ENCODE measurements around the gene TSACC. TPM values are rescaled to one million over a fixed set of nuclear protein-coding genes. Genes with fewer than 3 reads are reported as not detected.

The TSACC gene
- total and polyA plus RNA-seq, 2 of the 8 experiments (the other 6 are each of a cell fraction or from before 2014, with no cell fraction given), result 1.0 to 5.0 TPM

DNA sequence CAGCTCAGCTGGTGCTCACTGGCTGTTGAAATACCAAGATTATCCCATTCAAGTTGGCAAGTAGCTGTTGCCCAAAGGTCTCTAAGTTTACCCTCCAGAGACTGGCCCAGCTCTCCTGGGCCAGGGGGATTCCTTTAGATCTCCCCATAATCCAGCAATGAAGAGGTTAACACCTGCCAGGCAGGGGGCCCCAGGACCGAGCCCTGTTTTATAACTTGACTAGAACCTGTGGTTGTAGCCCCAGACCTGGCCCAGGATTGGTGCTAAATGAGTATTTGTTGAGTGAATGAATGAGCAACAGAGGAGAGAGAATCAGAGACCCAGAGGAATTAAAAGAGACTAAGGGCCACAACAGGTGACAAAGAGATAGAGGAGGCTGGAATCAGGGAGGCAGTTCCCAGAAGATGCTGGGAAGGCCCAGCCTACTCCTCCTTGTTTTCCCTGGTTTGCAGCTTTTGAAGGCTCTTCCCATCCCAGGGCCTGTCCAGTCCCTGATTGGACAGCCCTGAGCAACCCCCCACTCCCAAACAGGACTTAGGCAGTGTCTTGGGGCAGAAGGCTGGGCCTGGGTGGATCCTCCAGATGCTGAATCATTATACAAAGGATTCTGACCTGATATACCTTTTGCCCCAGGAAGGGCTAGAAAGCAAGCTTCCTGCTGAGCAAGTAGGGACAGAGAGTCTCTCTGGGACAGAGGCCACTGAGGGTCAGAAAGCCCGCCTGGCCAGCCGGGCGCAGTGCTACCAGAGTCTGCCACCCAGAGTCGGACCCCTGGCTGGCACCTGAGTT lies 28.2 kb downstream of the TSACC start:
- FAIRE-seq (no peak), DNase-seq (ENCODE audit: low read depth in 1 of 2, low spot score in 2 of 2) (no peak)
- no peak overlapping the region for H3K9ac ChIP-seq (replicated peaks in 1 of 4; ENCODE audit: extremely low read depth in 1 of 4, low read depth in 3 of 4, low read length in 3 of 4)
- H3K23ac ChIP-seq (ENCODE audit: insufficient read length), result no peak overlapping the region
- no peak overlapping the region for H4K5ac ChIP-seq (ENCODE audit: insufficient read length, low read depth, low read length)
- no peak overlapping the region for H2BK120ac ChIP-seq (replicated peaks; ENCODE audit: low read depth, low read length)
- ChIA-PET CTCF (ENCODE audit: partially characterized antibody) (interaction anchor here (0.5 to 2.3 kb wide), 8 partner anchors 8 to 79 kb away, joined by 3 to 16 read pairs (median 4); no protein-coding TSS in a partner anchor), POLR2A (ENCODE audit: partially characterized antibody) (interaction anchor here (1.2 kb wide), 1 partner anchor 10 kb away, joined by 3 read pairs; no protein-coding TSS in a partner anchor)
- no peaks in the 10 kb centered on the region for H4K20me1 ChIP-seq (replicated peaks in 1 of 2; ENCODE audit: control insufficient read depth in 1 of 2, insufficient read depth in 2 of 2, low read length in 2 of 2)
- H3K4me2 ChIP-seq (ENCODE audit: insufficient read depth in 1 of 2, low read depth in 2 of 2, low read length in 2 of 2), result no peak overlapping the region
- no peak overlapping the region for H3K4me3 ChIP-seq (ENCODE audit: extremely low read depth in 1 of 4, insufficient read depth in 2 of 4, low read depth in 3 of 4, low read length in 4 of 4)
- H3K4me1 ChIP-seq (replicated peaks in 1 of 4; ENCODE audit: control insufficient read depth in 3 of 4, insufficient read depth in 4 of 4, low read length in 3 of 4), result peaks cover 0 to 7% (median 4%) of the 10 kb centered on the region in 4 experiments; a peak in 5 of 7 replicates
- no peaks in the 10 kb centered on the region for H3K9me3 ChIP-seq (ENCODE audit: insufficient read depth in 2 of 2, low read depth in 1 of 2, low read length in 1 of 2)
- H3K79me1 ChIP-seq (ENCODE audit: low read depth, low read length), result no peaks in the 10 kb centered on the region
- no peak overlapping the region for H3K27ac ChIP-seq (ENCODE audit: low read depth, low read length)
- peaks cover 9% of the 10 kb centered on the region; the same call in 1 of the 2 replicates for H3K23me2 ChIP-seq (ENCODE audit: low read depth, low read length)
- H3K56ac ChIP-seq (replicated peaks; ENCODE audit: insufficient read length, low read depth, low read length), result no peak overlapping the region
- H3K18ac ChIP-seq (ENCODE audit: extremely low read depth, low read length), result no peak overlapping the region
- no peak overlapping the region for H4K91ac ChIP-seq (replicated peaks; ENCODE audit: insufficient read length, low read length)
- H3K4ac ChIP-seq (replicated peaks; ENCODE audit: insufficient read length, low read depth, low read length), result no peak overlapping the region
- H2BK15ac ChIP-seq (ENCODE audit: low read length), result no peak overlapping the region
- H4K8ac ChIP-seq (ENCODE audit: extremely low read depth, insufficient read depth, low read length), result no peak overlapping the region
- H2BK5ac ChIP-seq (ENCODE audit: low read depth, low read length), result no peak overlapping the region
- H3K27me3 ChIP-seq (replicated peaks in 1 of 4; ENCODE audit: control insufficient read depth in 3 of 4, extremely low read depth in 1 of 4, insufficient read depth in 3 of 4, low read length in 3 of 4), result peaks cover 0 to 14% (median 11%) of the 10 kb centered on the region in 4 experiments; a peak in 6 of 7 replicates
- no peaks in the 10 kb centered on the region for H3K36me3 ChIP-seq (ENCODE audit: control insufficient read depth in 2 of 4, insufficient read depth in 4 of 4, low read length in 3 of 4)
- no peaks in the 10 kb centered on the region for H3K79me2 ChIP-seq (ENCODE audit: control insufficient read depth in 1 of 2, insufficient read depth in 2 of 2, low read length in 2 of 2)
- H3K14ac ChIP-seq (ENCODE audit: insufficient read length), result no peak overlapping the region
- H2AK5ac ChIP-seq (ENCODE audit: low read depth, low read length), result no peak overlapping the region
- no peak overlapping the region for H2AFZ ChIP-seq (ENCODE audit: low read length)
- WGBS, 2 experiments (ENCODE audit: extremely low coverage in 1 of 2, insufficient coverage in 1 of 2, insufficient read length in 1 of 2, insufficient replicate concordance in 2 of 2, low coverage in 1 of 2, low lambda C conversion rate in 2 of 2, missing lambda C conversion rate in 1 of 2), result 78% methylated on average over 5 of the region's 5 CpGs; no CpG with 5 or more reads in 1 of the 2 experiments
- no peak overlapping the region for H2BK20ac ChIP-seq (ENCODE audit: low read length)
- H2BK12ac ChIP-seq (ENCODE audit: low read depth, low read length), result no peak overlapping the region
- no peak for TF ChIP-seq SP2 (IDR thresholded peaks at IDR 0.05; ENCODE audit: low read length)

Data from H1 (cell line).